LNCaP clone FGC (cell line): ENCODE data around the gene MYBPC1.

Experiments
- DNase-seq: peaks from one replicate; pipeline ENCODE4 v3.0.0-alpha.2; 2011; ENCODE audit warnings: low read depth
- H3K4me3 ChIP-seq: 2 replicates; pipeline ENCODE4 v1.5.1; 2011; ENCODE audit warnings: mild to moderate bottlenecking, low read depth, low read length, control low read depth
- TF ChIP-seq, protein P1 (sequence below): IDR thresholded peaks from 2 replicates; pipeline ENCODE4 v1.5.1; 2012; ENCODE audit warnings: mild to moderate bottlenecking; ENCODE audit not compliant: control insufficient read depth, insufficient read depth; ENCODE audit errors: extremely low read depth

MYBPC1 gene

DNA sequence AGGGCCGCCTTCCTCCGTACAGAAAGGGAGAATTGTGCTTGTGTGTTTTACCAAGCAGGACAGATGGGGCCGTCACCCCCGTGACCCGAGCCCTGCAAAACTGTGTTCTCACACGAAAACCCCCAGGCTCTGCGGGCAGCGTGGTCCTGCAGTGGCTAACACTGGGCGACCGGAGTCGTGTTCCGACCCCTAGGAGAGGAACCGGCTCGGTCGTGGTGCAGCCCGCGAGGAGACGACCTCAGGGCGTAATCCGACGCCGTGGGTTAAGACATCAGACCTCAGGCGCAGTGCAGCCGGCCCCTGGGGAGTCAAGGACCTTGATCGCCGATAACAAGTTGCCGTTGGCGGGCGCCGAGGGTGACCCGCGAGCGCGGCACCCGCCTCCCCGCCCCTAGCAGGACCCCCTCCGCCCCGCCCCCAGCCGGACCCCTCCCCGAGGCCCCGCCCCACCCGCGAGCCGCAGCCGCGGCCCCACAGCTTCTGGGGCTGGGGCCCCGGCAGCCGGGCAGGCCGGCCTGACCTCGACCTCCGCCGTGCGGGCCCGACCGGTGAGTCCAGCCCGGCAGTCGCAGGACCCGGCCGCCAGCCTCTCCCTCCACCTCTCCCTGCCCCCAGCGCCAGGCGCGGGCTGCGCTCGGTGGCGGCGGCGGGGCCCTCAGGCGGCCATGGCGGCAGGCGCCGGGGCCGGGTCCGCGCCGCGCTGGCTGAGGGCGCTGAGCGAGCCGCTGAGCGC, 102.6 kb downstream of the MYBPC1 start, which contains the start of gene CHPT1:
Gene CHPT1, plus strand, starts transcription at position 444 of the 733 bp plus-strand sequence. Its CDS starts 222 bp downstream, at position 666.
- peak within 1 kb of the TSS; percentile 77 for H3K4me3 ChIP-seq
- no peak for DNase-seq
- TF ChIP-seq, protein P1, sequence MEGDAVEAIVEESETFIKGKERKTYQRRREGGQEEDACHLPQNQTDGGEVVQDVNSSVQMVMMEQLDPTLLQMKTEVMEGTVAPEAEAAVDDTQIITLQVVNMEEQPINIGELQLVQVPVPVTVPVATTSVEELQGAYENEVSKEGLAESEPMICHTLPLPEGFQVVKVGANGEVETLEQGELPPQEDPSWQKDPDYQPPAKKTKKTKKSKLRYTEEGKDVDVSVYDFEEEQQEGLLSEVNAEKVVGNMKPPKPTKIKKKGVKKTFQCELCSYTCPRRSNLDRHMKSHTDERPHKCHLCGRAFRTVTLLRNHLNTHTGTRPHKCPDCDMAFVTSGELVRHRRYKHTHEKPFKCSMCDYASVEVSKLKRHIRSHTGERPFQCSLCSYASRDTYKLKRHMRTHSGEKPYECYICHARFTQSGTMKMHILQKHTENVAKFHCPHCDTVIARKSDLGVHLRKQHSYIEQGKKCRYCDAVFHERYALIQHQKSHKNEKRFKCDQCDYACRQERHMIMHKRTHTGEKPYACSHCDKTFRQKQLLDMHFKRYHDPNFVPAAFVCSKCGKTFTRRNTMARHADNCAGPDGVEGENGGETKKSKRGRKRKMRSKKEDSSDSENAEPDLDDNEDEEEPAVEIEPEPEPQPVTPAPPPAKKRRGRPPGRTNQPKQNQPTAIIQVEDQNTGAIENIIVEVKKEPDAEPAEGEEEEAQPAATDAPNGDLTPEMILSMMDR, result no peak

- peak overlapping the region; percentile 77 for H3K4me3 ChIP-seq
- DNase-seq, result no peak
- TF ChIP-seq, protein P1, result 0 out of 2 replicates have a peak, but pooled peaks have one; percentile 6
These were observed 103.4 kb downstream of the MYBPC1 start for GRCh38 chr12:101697930-101698799.

DNA sequence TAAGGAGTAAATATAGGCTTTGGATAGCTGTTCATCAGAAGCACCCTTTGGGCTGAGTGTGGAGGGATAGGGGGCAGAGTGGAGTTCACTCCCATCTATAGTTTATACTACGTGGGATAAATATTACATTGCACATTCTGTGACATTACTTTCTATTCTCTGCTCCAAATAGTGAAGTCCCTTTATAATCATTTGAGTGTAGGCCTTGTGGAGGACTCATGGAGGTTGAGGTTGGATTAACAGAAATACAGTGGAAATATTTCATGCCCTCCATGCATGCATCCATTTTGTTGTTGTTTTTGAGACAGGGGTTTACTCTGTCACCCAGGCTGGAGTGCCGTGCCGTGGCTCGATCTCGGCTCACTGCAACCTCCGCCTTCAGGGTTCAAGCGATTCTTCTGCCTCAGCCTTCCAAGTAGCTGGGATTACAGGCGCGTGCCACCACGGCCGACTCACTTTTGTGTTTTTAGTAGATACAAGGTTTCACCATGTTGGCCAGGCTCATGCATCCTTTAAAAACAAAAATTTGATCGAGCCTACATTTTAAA, 104.1 kb downstream of the MYBPC1 start:
- H3K4me3 ChIP-seq, result peak overlapping the region; percentile 77
- TF ChIP-seq, protein P1, result peak; percentile 50
- DNase-seq, result no peak

DNA sequence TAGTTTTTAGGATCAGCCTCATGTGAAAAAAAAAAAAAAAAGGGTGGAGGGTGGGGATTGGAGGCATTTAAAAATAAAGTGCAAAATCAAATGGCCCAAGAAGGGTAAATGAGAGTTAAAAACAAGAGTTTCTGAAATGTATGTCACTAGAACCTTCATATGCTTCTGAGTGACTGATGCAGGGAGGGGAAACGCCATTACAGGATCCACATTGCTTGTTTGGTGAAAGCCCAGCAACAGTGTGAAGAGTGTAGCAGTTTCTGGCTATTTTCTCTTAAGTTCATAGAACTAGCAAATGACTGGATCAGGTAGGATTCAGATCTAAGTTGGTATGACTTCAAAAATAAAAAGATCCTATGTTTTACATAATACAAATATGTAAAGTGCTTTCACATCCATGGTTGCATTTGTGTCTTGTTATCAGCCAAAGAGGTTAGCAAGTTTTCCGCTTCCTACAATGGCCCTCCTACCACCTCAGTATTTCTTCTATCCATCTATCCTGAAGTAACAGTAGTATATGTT, 105.6 kb downstream of the MYBPC1 start:
- no peak for DNase-seq
- TF ChIP-seq, protein P1, result no peak
- H3K4me3 ChIP-seq, result peak overlapping the region; percentile 77; the same call in 1 of the 2 replicates

- TF ChIP-seq, protein P1, result no peak
- H3K4me3 ChIP-seq, result no peak overlapping the region
- DNase-seq, result no peak
These were observed 108.7 kb downstream of the MYBPC1 start for GRCh38 chr12:101703487-101703886.

DNA sequence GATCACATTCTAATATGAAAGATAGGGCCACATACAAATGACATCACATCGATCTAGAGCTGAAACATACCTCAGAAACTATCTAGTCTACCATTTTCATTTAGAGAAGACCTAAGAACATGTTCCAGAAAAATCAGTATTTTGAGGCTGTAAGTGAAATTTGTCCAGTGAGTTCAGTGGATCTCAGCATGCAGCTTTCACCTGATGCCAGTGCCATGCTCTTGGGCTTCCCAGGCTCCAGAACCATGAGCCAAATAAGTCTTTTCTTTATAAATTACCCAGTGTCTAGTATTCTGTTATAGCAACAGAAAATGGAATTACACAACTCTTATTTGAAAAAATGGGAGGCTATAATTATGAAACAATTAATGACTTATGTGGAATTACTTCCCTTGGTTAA, 111.6 kb downstream of the MYBPC1 start:
- DNase-seq, result no peak
- TF ChIP-seq, protein P1, result no peak
- H3K4me3 ChIP-seq, result no peak overlapping the region
